HEK293 (cell line): ENCODE results near the gene SLAMF1.

Source experiments
- CTCF ChIA-PET: fragments of 350-600 bp; formaldehyde crosslinking; extraction: SDS; loops from one replicate; lab custom pipeline; 2021; ENCODE audit warnings: antibody characterized with exemption; lab: Yijun Ruan, JAX
- POLR2A ChIA-PET: fragments of 300-600 bp; formaldehyde crosslinking; extraction: SDS; loops from one replicate; lab custom pipeline; 2020; ENCODE audit warnings: antibody characterized with exemption, inconsistent platforms; lab: Yijun Ruan, JAX
- H3K27ac ChIP-seq: fragments of 200-500 bp; sonication (Bioruptor generic); 2 replicates; pipeline ENCODE4 v1.5.1; 2014; ENCODE audit warnings: low read depth, low read length, control low read depth, inconsistent platforms; ENCODE audit errors: extremely low read depth
- H3K36me3 ChIP-seq, 2 experiments: fragments of 200-500 bp in 1 of 2; sonication (Bioruptor generic) in 1 of 2; 1 replicate in 1 of 2; 2 replicates in 1 of 2; pipeline ENCODE4 v1.5.1; 2014 to 2017; ENCODE audit warnings: inconsistent platforms in 2 of 2, low read length in 2 of 2; ENCODE audit not compliant: control insufficient read depth in 2 of 2, insufficient read depth in 1 of 2
- H3K4me1 ChIP-seq: fragments of 200-500 bp; sonication (Bioruptor generic); 2 replicates; pipeline ENCODE4 v1.5.1; 2014; ENCODE audit warnings: mild to moderate bottlenecking, low read length, inconsistent platforms; ENCODE audit not compliant: control insufficient read depth, insufficient read depth
- H3K4me3 ChIP-seq: 2 replicates; pipeline ENCODE4 v1.5.1; 2011; ENCODE audit warnings: low read depth, mild to moderate bottlenecking, control low read depth, low read length, moderate library complexity
- H3K9me3 ChIP-seq: fragments of 200-500 bp; sonication (Bioruptor generic); 2 replicates; pipeline ENCODE4 v1.5.1; 2014; ENCODE audit warnings: low read depth, low read length, inconsistent platforms; ENCODE audit not compliant: control insufficient read depth, insufficient read depth
- GLIS2 ChIP-seq: fragments of 450-650 bp; formaldehyde crosslinking; IDR thresholded peaks from 2 replicates; pipeline ENCODE4 v1.5.1; 2016; ENCODE audit warnings: missing biosample characterization, missing genetic modification characterization
- MZF1 ChIP-seq: fragments of 450-650 bp; formaldehyde crosslinking; IDR thresholded peaks from 2 replicates; pipeline ENCODE4 v1.5.1; 2017; ENCODE audit warnings: missing biosample characterization, missing genetic modification characterization, borderline replicate concordance
- PRDM1 ChIP-seq: fragments of 450-650 bp; formaldehyde crosslinking; IDR thresholded peaks from 2 replicates; pipeline ENCODE4; 2016; ENCODE audit warnings: missing biosample characterization, missing genetic modification characterization
- SALL2 ChIP-seq: fragments of 450-650 bp; formaldehyde crosslinking; IDR thresholded peaks from 2 replicates; pipeline ENCODE4 v1.5.0; 2017; ENCODE audit warnings: missing biosample characterization, mild to moderate bottlenecking, missing genetic modification characterization, borderline replicate concordance
- SP3 ChIP-seq: fragments of 450-650 bp; formaldehyde crosslinking; IDR thresholded peaks from 2 replicates; pipeline ENCODE4 v1.5.1; 2016; ENCODE audit warnings: missing biosample characterization, missing genetic modification characterization
- TCF7L2 ChIP-seq: IDR thresholded peaks from 2 replicates; pipeline ENCODE4 v1.6.1; 2011; ENCODE audit warnings: low read depth, mild to moderate bottlenecking, inconsistent platforms, low read length, moderate library complexity, borderline replicate concordance
- WT1 ChIP-seq: fragments of 450-650 bp; formaldehyde crosslinking; IDR thresholded peaks from 2 replicates; pipeline ENCODE4 v1.5.1; 2016; ENCODE audit warnings: missing biosample characterization, missing genetic modification characterization
- YY1 ChIP-seq: fragments of 450-650 bp; formaldehyde crosslinking; IDR thresholded peaks from 2 replicates; pipeline ENCODE4 v1.5.1; 2018; ENCODE audit warnings: missing biosample characterization, missing genetic modification characterization
- YY2 ChIP-seq: fragments of 450-650 bp; formaldehyde crosslinking; IDR thresholded peaks from 2 replicates; pipeline ENCODE4 v1.5.1; 2016; ENCODE audit warnings: missing biosample characterization, missing genetic modification characterization
- ZBTB7A ChIP-seq: fragments of 450-650 bp; formaldehyde crosslinking; IDR thresholded peaks from 2 replicates; pipeline ENCODE4 v1.5.1; 2016; ENCODE audit warnings: low read depth, missing biosample characterization, missing genetic modification characterization
- ZBTB8A ChIP-seq: fragments of 450-650 bp; formaldehyde crosslinking; IDR thresholded peaks from 2 replicates; pipeline ENCODE4 v1.5.1; 2016; ENCODE audit warnings: missing biosample characterization, missing genetic modification characterization
- ZFP41 ChIP-seq: fragments of 450-650 bp; formaldehyde crosslinking; IDR thresholded peaks from 2 replicates; pipeline ENCODE4 v1.5.1; 2016; ENCODE audit warnings: missing biosample characterization, missing genetic modification characterization, borderline replicate concordance
- ZNF133 ChIP-seq: fragments of 450-650 bp; formaldehyde crosslinking; IDR thresholded peaks from 2 replicates; pipeline ENCODE4 v1.5.1; 2016; ENCODE audit warnings: missing biosample characterization, missing genetic modification characterization
- ZNF175 ChIP-seq: fragments of 450-650 bp; formaldehyde crosslinking; IDR thresholded peaks from 2 replicates; pipeline ENCODE4 v1.5.1; 2016; ENCODE audit warnings: missing biosample characterization, missing genetic modification characterization
- ZNF23 ChIP-seq: fragments of 450-650 bp; formaldehyde crosslinking; IDR thresholded peaks from 2 replicates; pipeline ENCODE4 v1.5.1; 2016; ENCODE audit warnings: missing biosample characterization, missing genetic modification characterization, borderline replicate concordance
- ZNF37A ChIP-seq: fragments of 450-650 bp; IDR thresholded peaks from 2 replicates; pipeline ENCODE4 v1.5.1; 2018; ENCODE audit warnings: missing biosample characterization, missing genetic modification characterization
- ZNF510 ChIP-seq: fragments of 450-650 bp; formaldehyde crosslinking; IDR thresholded peaks from 2 replicates; pipeline ENCODE4 v1.5.1; 2018; ENCODE audit warnings: mild to moderate bottlenecking, missing genetic modification characterization, missing biosample characterization; ENCODE audit not compliant: insufficient replicate concordance
- ZNF544 ChIP-seq: fragments of 450-650 bp; formaldehyde crosslinking; IDR thresholded peaks from 2 replicates; pipeline ENCODE4 v1.5.0; 2017; ENCODE audit warnings: missing biosample characterization, missing genetic modification characterization
- ZNF560 ChIP-seq: fragments of 450-650 bp; formaldehyde crosslinking; IDR thresholded peaks from 2 replicates; pipeline ENCODE4 v1.5.1; 2017; ENCODE audit warnings: missing biosample characterization, missing genetic modification characterization, borderline replicate concordance
- ZNF837 ChIP-seq: fragments of 450-650 bp; formaldehyde crosslinking; IDR thresholded peaks from 2 replicates; pipeline ENCODE4 v1.5.1; 2016; ENCODE audit warnings: missing biosample characterization, missing genetic modification characterization
- ZSCAN30 ChIP-seq: fragments of 450-650 bp; IDR thresholded peaks from 2 replicates; pipeline ENCODE4 v1.5.1; 2018; ENCODE audit warnings: missing biosample characterization, mild to moderate bottlenecking, missing genetic modification characterization, moderate library complexity
- TF ChIP-seq, protein P1 (sequence below): IDR thresholded peaks from 2 replicates; pipeline ENCODE4 v1.6.1; 2011; ENCODE audit warnings: mild to moderate bottlenecking, low read depth, low read length, borderline replicate concordance
- TF ChIP-seq, protein P2 (sequence below): fragments of 450-650 bp; formaldehyde crosslinking; conservative IDR thresholded peaks from 2 replicates; pipeline ENCODE4 v1.5.1; 2016; ENCODE audit warnings: low read depth, missing biosample characterization, missing genetic modification characterization
- TF ChIP-seq, protein P3 (sequence below): fragments of 450-650 bp; IDR thresholded peaks from 2 replicates; pipeline ENCODE4 v1.5.1; 2018; ENCODE audit warnings: missing biosample characterization, missing genetic modification characterization

SLAMF1 gene

DNA sequence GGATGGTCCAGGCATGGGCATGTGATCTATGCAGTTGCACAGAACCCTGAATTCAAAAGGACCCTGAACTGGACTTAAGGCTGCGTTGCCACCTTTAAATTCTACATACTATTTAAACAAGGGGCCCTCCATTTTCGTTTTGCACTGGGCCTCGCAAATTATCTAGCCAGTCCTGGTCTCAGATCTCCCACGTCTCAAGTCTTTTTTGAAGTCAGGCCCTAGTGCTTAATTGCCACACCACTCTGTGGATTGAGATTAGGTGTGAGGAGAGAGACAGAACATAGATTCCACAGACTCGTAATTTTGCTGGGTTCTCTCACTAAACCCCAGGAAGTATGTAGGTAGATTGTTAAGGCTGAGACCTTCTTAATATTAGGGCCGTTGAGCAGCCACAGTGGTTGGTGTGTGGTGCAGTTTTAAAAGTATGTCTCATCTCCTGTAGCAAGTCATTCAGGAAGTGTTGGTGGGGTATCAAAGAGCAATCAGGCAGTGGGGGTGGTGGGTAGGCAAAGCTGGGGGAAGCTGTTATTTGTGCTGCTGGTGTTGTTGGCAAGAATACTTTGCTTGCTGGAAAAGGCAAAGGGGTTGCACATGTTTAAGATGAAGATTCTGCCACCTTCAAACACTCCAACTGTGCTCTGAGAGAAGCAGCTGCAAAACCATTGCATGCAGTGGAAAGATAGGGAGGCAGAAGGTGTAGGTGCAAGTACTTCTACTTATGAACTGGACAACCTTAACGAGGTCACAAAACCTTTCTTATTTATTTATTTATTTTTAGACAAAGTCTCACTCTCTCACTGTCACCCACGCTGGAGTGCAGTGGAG is 78.8 kb downstream of the SLAMF1 start:
- ChIA-PET CTCF (no interaction called here), POLR2A (no interaction called here)
- no peak overlapping the region for H3K4me3 ChIP-seq
- no peaks in the 10 kb centered on the region for H3K9me3 ChIP-seq
- no peaks in the 10 kb centered on the region for H3K4me1 ChIP-seq
- H3K27ac ChIP-seq = no peak overlapping the region
- no peaks in the 10 kb centered on the region for H3K36me3 ChIP-seq
- TF ChIP-seq SP3 (tag by site-specific recombination) (no peak), ZNF133 (tag by site-specific recombination) (no peak), ZBTB7A (tag by site-specific recombination) (no peak), PRDM1 (tag by site-specific recombination) (no peak), TCF7L2 (no peak), YY2 (tag by site-specific recombination) (no peak), ZNF837 (tag by site-specific recombination) (no peak)
- TF ChIP-seq, protein P1, sequence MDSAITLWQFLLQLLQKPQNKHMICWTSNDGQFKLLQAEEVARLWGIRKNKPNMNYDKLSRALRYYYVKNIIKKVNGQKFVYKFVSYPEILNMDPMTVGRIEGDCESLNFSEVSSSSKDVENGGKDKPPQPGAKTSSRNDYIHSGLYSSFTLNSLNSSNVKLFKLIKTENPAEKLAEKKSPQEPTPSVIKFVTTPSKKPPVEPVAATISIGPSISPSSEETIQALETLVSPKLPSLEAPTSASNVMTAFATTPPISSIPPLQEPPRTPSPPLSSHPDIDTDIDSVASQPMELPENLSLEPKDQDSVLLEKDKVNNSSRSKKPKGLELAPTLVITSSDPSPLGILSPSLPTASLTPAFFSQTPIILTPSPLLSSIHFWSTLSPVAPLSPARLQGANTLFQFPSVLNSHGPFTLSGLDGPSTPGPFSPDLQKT = no peak

DNA sequence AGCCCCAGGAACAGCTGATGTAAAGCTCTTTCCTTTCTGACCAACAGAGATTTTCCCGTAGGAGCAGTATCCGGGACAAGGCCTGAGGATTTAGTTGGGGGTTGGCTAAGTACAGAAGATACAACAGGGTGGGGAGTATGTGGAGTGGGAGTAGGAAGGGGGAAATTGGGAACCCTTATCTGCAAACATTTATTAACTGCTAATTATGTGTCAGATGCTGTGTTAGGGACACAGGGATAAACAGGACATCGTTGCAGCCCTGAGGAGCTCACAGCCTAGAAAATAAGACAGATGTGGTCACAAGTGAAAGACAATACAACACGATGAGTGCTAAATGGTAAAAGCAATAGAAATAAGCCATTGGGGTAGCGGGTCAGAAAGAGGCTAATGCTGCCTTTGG is 79.5 kb downstream of the SLAMF1 start:
- no peak overlapping the region for H3K27ac ChIP-seq

DNA sequence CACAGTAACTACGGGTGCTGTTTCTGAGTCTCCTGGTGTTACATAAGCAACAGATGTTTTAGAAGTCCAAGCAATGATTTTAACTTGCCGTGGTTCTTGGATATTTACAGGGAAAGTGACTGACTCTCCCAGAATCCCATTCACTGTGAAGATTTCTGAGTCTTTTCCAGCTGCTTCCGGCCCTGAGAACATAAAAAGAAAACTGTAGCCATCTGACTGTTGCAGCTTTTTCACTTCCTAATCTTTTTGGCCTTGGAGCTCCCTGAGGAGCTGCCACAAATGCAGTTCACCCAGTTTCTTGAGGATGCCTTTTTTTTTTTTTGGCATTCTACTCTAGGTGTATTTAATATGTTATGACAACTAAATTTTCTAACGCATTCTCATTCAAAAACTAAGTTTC is 81.3 kb downstream of the SLAMF1 start:
- H3K27ac ChIP-seq = no peak overlapping the region
- ChIA-PET POLR2A (no interaction called here), CTCF (interaction anchor here (0.7 kb wide), 1 partner anchor 270 kb away, joined by 4 read pairs; no protein-coding TSS in a partner anchor)
- no peaks in the 10 kb centered on the region for H3K36me3 ChIP-seq
- TF ChIP-seq YY1 (tag by site-specific recombination) (no peak), SALL2 (tag by site-specific recombination) (no peak), ZFP41 (tag by site-specific recombination) (no peak), ZNF175 (tag by site-specific recombination) (no peak), SP3 (tag by site-specific recombination) (no peak), WT1 (tag by site-specific recombination) (no peak), ZNF23 (tag by site-specific recombination) (no peak), ZSCAN30 (tag by site-specific recombination) (no peak), ZNF544 (no peak), GLIS2 (tag by site-specific recombination) (no peak), ZNF560 (tag by site-specific recombination) (no peak), MZF1 (no peak)
- TF ChIP-seq, protein P2, sequence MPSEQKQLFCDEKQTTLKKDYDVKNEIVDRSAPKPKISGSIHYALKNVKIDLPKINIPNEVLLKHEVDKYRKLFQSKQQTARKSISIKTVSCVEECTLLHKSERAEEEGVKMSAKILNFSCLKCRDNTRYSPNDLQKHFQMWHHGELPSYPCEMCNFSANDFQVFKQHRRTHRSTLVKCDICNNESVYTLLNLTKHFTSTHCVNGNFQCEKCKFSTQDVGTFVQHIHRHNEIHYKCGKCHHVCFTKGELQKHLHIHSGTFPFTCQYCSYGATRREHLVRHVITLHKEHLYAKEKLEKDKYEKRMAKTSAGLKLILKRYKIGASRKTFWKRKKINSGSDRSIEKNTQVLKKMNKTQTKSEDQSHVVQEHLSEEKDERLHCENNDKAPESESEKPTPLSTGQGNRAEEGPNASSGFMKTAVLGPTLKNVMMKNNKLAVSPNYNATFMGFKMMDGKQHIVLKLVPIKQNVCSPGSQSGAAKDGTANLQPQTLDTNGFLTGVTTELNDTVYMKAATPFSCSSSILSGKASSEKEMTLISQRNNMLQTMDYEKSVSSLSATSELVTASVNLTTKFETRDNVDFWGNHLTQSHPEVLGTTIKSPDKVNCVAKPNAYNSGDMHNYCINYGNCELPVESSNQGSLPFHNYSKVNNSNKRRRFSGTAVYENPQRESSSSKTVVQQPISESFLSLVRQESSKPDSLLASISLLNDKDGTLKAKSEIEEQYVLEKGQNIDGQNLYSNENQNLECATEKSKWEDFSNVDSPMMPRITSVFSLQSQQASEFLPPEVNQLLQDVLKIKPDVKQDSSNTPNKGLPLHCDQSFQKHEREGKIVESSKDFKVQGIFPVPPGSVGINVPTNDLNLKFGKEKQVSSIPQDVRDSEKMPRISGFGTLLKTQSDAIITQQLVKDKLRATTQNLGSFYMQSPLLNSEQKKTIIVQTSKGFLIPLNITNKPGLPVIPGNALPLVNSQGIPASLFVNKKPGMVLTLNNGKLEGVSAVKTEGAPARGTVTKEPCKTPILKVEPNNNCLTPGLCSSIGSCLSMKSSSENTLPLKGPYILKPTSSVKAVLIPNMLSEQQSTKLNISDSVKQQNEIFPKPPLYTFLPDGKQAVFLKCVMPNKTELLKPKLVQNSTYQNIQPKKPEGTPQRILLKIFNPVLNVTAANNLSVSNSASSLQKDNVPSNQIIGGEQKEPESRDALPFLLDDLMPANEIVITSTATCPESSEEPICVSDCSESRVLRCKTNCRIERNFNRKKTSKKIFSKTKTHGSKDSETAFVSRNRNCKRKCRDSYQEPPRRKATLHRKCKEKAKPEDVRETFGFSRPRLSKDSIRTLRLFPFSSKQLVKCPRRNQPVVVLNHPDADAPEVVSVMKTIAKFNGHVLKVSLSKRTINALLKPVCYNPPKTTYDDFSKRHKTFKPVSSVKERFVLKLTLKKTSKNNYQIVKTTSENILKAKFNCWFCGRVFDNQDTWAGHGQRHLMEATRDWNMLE = no peak
- H3K9me3 ChIP-seq = no peaks in the 10 kb centered on the region
- no peaks in the 10 kb centered on the region for H3K4me1 ChIP-seq
- no peak overlapping the region for H3K4me3 ChIP-seq

More for the DNA sequence above, 79.5 kb downstream of the SLAMF1 start:
- Histone ChIP-seq H3K36me3 (no peaks in the 10 kb centered on the region), H3K4me3 (no peak overlapping the region), H3K4me1 (no peaks in the 10 kb centered on the region), H3K9me3 (no peaks in the 10 kb centered on the region)
- TF ChIP-seq, protein P3, sequence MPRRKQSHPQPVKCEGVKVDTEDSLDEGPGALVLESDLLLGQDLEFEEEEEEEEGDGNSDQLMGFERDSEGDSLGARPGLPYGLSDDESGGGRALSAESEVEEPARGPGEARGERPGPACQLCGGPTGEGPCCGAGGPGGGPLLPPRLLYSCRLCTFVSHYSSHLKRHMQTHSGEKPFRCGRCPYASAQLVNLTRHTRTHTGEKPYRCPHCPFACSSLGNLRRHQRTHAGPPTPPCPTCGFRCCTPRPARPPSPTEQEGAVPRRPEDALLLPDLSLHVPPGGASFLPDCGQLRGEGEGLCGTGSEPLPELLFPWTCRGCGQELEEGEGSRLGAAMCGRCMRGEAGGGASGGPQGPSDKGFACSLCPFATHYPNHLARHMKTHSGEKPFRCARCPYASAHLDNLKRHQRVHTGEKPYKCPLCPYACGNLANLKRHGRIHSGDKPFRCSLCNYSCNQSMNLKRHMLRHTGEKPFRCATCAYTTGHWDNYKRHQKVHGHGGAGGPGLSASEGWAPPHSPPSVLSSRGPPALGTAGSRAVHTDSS = no peak
- TF ChIP-seq ZNF37A = no peak
- TF ChIP-seq ZBTB8A = no peak
- TF ChIP-seq ZNF510 (tag by site-specific recombination) = no peak
- no peak for TF ChIP-seq GLIS2 (tag by site-specific recombination)
- ChIA-PET CTCF (no interaction called here), POLR2A (no interaction called here)
